ENCODE results near the gene MYLK. TPM values are rescaled to one million over a fixed set of nuclear protein-coding genes. Genes with fewer than 3 reads are reported as not detected.

The MYLK gene
- total and polyA plus RNA-seq, 2 donors (not counting 1 experiment from before 2014, with no cell fraction given) = 0.51 TPM; not detected in 1

GRCh38 chr3:123926396-123926795 is 42.3 kb upstream of the MYLK start:
- H3K4me1 ChIP-seq (ENCODE audit: control insufficient read depth in 2 of 2, insufficient read depth in 2 of 2, low read length in 2 of 2) = no peaks in the 10 kb centered on the region

DNA sequence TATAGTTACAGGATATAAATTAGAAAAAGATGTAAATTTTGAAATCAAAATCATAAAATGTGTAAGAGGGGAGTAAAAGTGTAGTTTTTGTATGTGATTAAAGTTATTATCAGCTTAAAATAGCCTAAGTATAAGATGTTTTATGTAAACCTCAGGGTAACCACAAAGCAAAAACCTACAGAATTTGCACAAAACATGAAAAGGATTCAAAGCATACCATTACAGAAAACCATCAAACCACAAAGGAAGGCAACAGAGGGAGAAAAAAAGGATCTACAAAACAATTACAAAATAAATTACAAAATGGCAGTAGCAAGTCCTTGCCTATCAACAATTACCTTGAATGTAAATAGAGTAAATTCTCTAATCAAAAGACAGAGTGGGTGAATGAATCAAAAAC is 36.7 kb upstream of the MYLK start:
- Mint-ChIP-seq H3K27me3 (no peaks in the 10 kb centered on the region), H3K4me3 (no peak overlapping the region), H3K9me3 (ENCODE audit: insufficient read depth) (peaks cover 15% of the 10 kb centered on the region), H3K4me1 (no peaks in the 10 kb centered on the region), H3K27ac (no peak overlapping the region)
- Histone ChIP-seq H3K4me3 (ENCODE audit: control extremely low read depth in 1 of 5, extremely low read depth in 1 of 5, insufficient read depth in 1 of 5, low read depth in 2 of 5, low read length in 4 of 5) (no peak overlapping the region), H3K36me3 (replicated peaks in 1 of 2; ENCODE audit: control extremely low read depth in 1 of 2, control insufficient read depth in 1 of 2, extremely low read depth in 1 of 2, insufficient read depth in 2 of 2, low read length in 1 of 2) (peaks cover 7 to 9% of the 10 kb centered on the region in 2 experiments), H3K4me1 (ENCODE audit: control insufficient read depth in 2 of 2, insufficient read depth in 2 of 2, low read length in 2 of 2) (no peaks in the 10 kb centered on the region), H3K9me3 (ENCODE audit: control extremely low read depth in 1 of 3, control insufficient read depth in 2 of 3, insufficient read depth in 1 of 3, low read length in 2 of 3) (peaks cover 5 to 22% (median 17%) of the 10 kb centered on the region in 3 donors), H3K9ac (ENCODE audit: low read length) (no peak overlapping the region), H3K27ac (ENCODE audit: low read length in 2 of 2) (no peak overlapping the region), H3K27me3 (replicated peaks in 1 of 4; ENCODE audit: control extremely low read depth in 1 of 4, control insufficient read depth in 3 of 4, insufficient read depth in 4 of 4, low read length in 3 of 4) (no peaks in the 10 kb centered on the region), H3K79me2 (ENCODE audit: control insufficient read depth, insufficient read depth, low read length) (no peaks in the 10 kb centered on the region), H3K4me2 (replicated peaks; ENCODE audit: low read depth, low read length, poor library complexity, severe bottlenecking) (no peak overlapping the region), H2AFZ (ENCODE audit: insufficient read depth, low read depth, low read length, poor library complexity, severe bottlenecking) (no peak overlapping the region), H4K20me1 (ENCODE audit: control insufficient read depth, insufficient read depth, low read length, poor library complexity, severe bottlenecking) (no peaks in the 10 kb centered on the region)
- CTCF ChIA-PET = no interaction called here
- TF ChIP-seq EZH2 (IDR thresholded peaks at IDR 0.05; ENCODE audit: borderline replicate concordance, insufficient read depth, low read depth, low read length, poor library complexity, severe bottlenecking) = no peak
- TF ChIP-seq CTCF (IDR thresholded peaks at IDR 0.05) = no peak
- POLR2A ChIA-PET = no interaction called here
- DNase-seq = no peak
- intact Hi-C loops (cut with micrococcal nuclease) = no loop called here
- no peak for ATAC-seq (ENCODE audit: low read depth)

More at GRCh38 chr3:123926396-123926795, 42.3 kb upstream of the MYLK start:
- no peak overlapping the region for H3K4me2 ChIP-seq (replicated peaks; ENCODE audit: low read depth, low read length, poor library complexity, severe bottlenecking)
- intact Hi-C loops (cut with micrococcal nuclease) = no loop called here
- no peaks in the 10 kb centered on the region for H3K4me1 Mint-ChIP-seq
- ChIA-PET POLR2A (no interaction called here), CTCF (no interaction called here)
- no peaks in the 10 kb centered on the region for H3K27me3 Mint-ChIP-seq
- ATAC-seq (ENCODE audit: low read depth) (no peak), DNase-seq (no peak)
- no peak for TF ChIP-seq EZH2 (IDR thresholded peaks at IDR 0.05; ENCODE audit: borderline replicate concordance, insufficient read depth, low read depth, low read length, poor library complexity, severe bottlenecking)
- TF ChIP-seq CTCF (IDR thresholded peaks at IDR 0.05) = no peak
- no peak overlapping the region for H3K27ac ChIP-seq (ENCODE audit: low read length in 2 of 2)
- no peak overlapping the region for H3K4me3 ChIP-seq (ENCODE audit: control extremely low read depth in 1 of 5, extremely low read depth in 1 of 5, insufficient read depth in 1 of 5, low read depth in 2 of 5, low read length in 4 of 5)
- H3K9me3 ChIP-seq (ENCODE audit: control extremely low read depth in 1 of 3, control insufficient read depth in 2 of 3, insufficient read depth in 1 of 3, low read length in 2 of 3) = peaks cover 0 to 6% (median 2%) of the 10 kb centered on the region in 3 donors
- no peak overlapping the region for H3K9ac ChIP-seq (ENCODE audit: low read length)
- H3K4me3 Mint-ChIP-seq = no peak overlapping the region
- H4K20me1 ChIP-seq (ENCODE audit: control insufficient read depth, insufficient read depth, low read length, poor library complexity, severe bottlenecking) = no peaks in the 10 kb centered on the region
- H3K27ac Mint-ChIP-seq = no peak overlapping the region
- no peaks in the 10 kb centered on the region for H3K79me2 ChIP-seq (ENCODE audit: control insufficient read depth, insufficient read depth, low read length)
- peaks cover 2 to 4% of the 10 kb centered on the region in 2 experiments for H3K36me3 ChIP-seq (replicated peaks in 1 of 2; ENCODE audit: control extremely low read depth in 1 of 2, control insufficient read depth in 1 of 2, extremely low read depth in 1 of 2, insufficient read depth in 2 of 2, low read length in 1 of 2)
- H3K27me3 ChIP-seq (replicated peaks in 1 of 4; ENCODE audit: control extremely low read depth in 1 of 4, control insufficient read depth in 3 of 4, insufficient read depth in 4 of 4, low read length in 3 of 4) = no peaks in the 10 kb centered on the region
- no peak overlapping the region for H2AFZ ChIP-seq (ENCODE audit: insufficient read depth, low read depth, low read length, poor library complexity, severe bottlenecking)
- H3K9me3 Mint-ChIP-seq (ENCODE audit: insufficient read depth) = peaks cover 9% of the 10 kb centered on the region

All from B cell (primary cell).